Prostate gland (tissue), 2 donors: ENCODE measurements around the gene GABRQ. TPM values are rescaled to one million over a fixed set of nuclear protein-coding genes. Genes with fewer than 3 reads are reported as not detected.
"Not testable (repeated sequence)": the region's sequence is repeated elsewhere in the genome, so short reads cannot be mapped to it uniquely, and the experiment has no call there.

Experiments
- DNase-seq: peaks from one replicate; pipeline ENCODE4 v3.0.0-alpha.2; 2019; ENCODE audit warnings: low spot score
- H3K27ac ChIP-seq, 2 donors: fragments of 200-600 bp; sonication (generic); 2 replicates each; pipeline ENCODE4 v1.5.1; 2017 to 2019
- H3K27me3 ChIP-seq: fragments of 200-600 bp; sonication (generic); replicated peaks from 2 replicates; pipeline ENCODE4 v1.5.1; 2019; ENCODE audit not compliant: insufficient read depth
- H3K36me3 ChIP-seq, 2 donors: fragments of 200-600 bp; sonication (generic); 1 replicate in 1 of 2; 2 replicates in 1 of 2; pipeline versions ENCODE4 v1.5.1 to v1.8.1; 2017 to 2019
- H3K4me1 ChIP-seq: fragments of 200-600 bp; sonication (generic); replicated peaks from 2 replicates; pipeline ENCODE4 v1.5.1; 2019
- H3K4me3 ChIP-seq, 2 donors: fragments of 200-600 bp; sonication (generic); 2 replicates each; pipeline ENCODE4 v1.5.1; 2017 to 2019
- H3K9me3 ChIP-seq: fragments of 200-600 bp; sonication (generic); 2 replicates; pipeline ENCODE4 v1.5.1; 2017
- CTCF ChIP-seq, 4 experiments: fragments of 200-600 bp in 2 of 4; fragments of 450-650 bp in 2 of 4; sonication (generic) in 2 of 4; IDR thresholded peaks; 1 replicate in 3 of 4; 2 replicates in 1 of 4; pipeline ENCODE4 v1.5.1; 2016 to 2019; ENCODE audit warnings: antibody characterized with exemption in 4 of 4, mild to moderate bottlenecking in 2 of 4, moderate library complexity in 2 of 4
- POLR2A ChIP-seq: fragments of 450-650 bp; IDR thresholded peaks from one replicate; pipeline ENCODE4 v1.6.1; 2016; ENCODE audit warnings: antibody characterized with exemption, mild to moderate bottlenecking
- POLR2AphosphoS5 ChIP-seq: sonication (generic); formaldehyde crosslinking; IDR thresholded peaks from one replicate; pipeline ENCODE4 v1.6.1; 2017; ENCODE audit warnings: antibody characterized with exemption
- WGBS: methylation state at CpG from one replicate; pipeline ENCODE4 v1.1.5; 2018; 5-methylcytosine and 5-hydroxymethylcytosine counted together
- intact Hi-C: fragments of 100-400 bp; cut with DNase I; formaldehyde crosslinking; loops from one replicate; pipeline ENCODE4 v1.14.2; 2022
- total RNA-seq, 2 donors: library from RNA; depleted of rRNA; stranded (reverse); fragments of >200 nt; gene quantifications; one replicate each; pipeline ENCODE4 v1.1.0, GENCODE V29; 2016

The GABRQ gene
- total RNA-seq, 2 donors from 2014 or later: 9.1 TPM; not detected in 1

- Histone ChIP-seq H3K4me1 (no peaks in the 10 kb centered on the region), H3K36me3 (no peaks in the 10 kb centered on the region), H3K4me3 (no peak overlapping the region), H3K27ac (no peak overlapping the region), H3K27me3 (no peaks in the 10 kb centered on the region), H3K9me3 (no peaks in the 10 kb centered on the region)
- intact Hi-C loops: no loop called here
- TF ChIP-seq CTCF (IDR thresholded peaks at IDR 0.05) (no peak), POLR2A (no peak), POLR2AphosphoS5 (no peak)
- WGBS: 80% methylated on average over 4 of the region's 4 CpGs
- DNase-seq: no peak
Observed at GRCh38 chrX:152656087-152656486, 18.4 kb downstream of the GABRQ start.

- TF ChIP-seq POLR2A (no peak), POLR2AphosphoS5 (no peak), CTCF (IDR thresholded peaks at IDR 0.05) (no peak)
- Histone ChIP-seq H3K4me1 (no peaks in the 10 kb centered on the region), H3K36me3 (no peaks in the 10 kb centered on the region), H3K9me3 (no peaks in the 10 kb centered on the region), H3K4me3 (no peak overlapping the region), H3K27me3 (no peaks in the 10 kb centered on the region), H3K27ac (no peak overlapping the region)
- WGBS: 90% methylated on average over 7 of the region's 7 CpGs
- DNase-seq: no peak
- intact Hi-C loops: no loop called here
Observed at GRCh38 chrX:152656890-152657289, 19.2 kb downstream of the GABRQ start.

GRCh38 chrX:152658302-152658701, 20.6 kb downstream of the GABRQ start:
- WGBS: 40% methylated on average over 2 of the region's 2 CpGs
- intact Hi-C loops: no loop called here
- Histone ChIP-seq H3K4me3 (no peak overlapping the region), H3K4me1 (no peaks in the 10 kb centered on the region), H3K36me3 (no peaks in the 10 kb centered on the region), H3K27ac (no peak overlapping the region), H3K27me3 (no peaks in the 10 kb centered on the region), H3K9me3 (no peaks in the 10 kb centered on the region)
- TF ChIP-seq POLR2AphosphoS5 (no peak), CTCF (IDR thresholded peaks at IDR 0.05) (no peak)
- DNase-seq: no peak

GRCh38 chrX:152663086-152663485, 25.4 kb downstream of the GABRQ start:
- Histone ChIP-seq H3K27ac (no peak overlapping the region), H3K4me3 (no peak overlapping the region), H3K27me3 (no peaks in the 10 kb centered on the region), H3K36me3 (no peaks in the 10 kb centered on the region), H3K9me3 (no peaks in the 10 kb centered on the region), H3K4me1 (no peaks in the 10 kb centered on the region)
- DNase-seq: no peak
- intact Hi-C loops: no loop called here
- WGBS: 48% methylated on average over 3 of the region's 4 CpGs
- TF ChIP-seq POLR2AphosphoS5: no peak
- no peak for TF ChIP-seq POLR2A
- TF ChIP-seq CTCF (IDR thresholded peaks at IDR 0.05): no peak

GRCh38 chrX:152674135-152674534, 36.4 kb downstream of the GABRQ start:
- no peaks in the 10 kb centered on the region for H3K27me3 ChIP-seq
- H3K4me3 ChIP-seq: no peak overlapping the region
- intact Hi-C loops: no loop called here
- no peak for DNase-seq
- TF ChIP-seq POLR2A: no peak
- no peak for TF ChIP-seq POLR2AphosphoS5
- TF ChIP-seq CTCF (IDR thresholded peaks at IDR 0.05): no peak
- no peaks in the 10 kb centered on the region for H3K9me3 ChIP-seq
- H3K4me1 ChIP-seq: no peaks in the 10 kb centered on the region
- 82% methylated on average over 2 of the region's 2 CpGs for WGBS
- H3K27ac ChIP-seq: no peak overlapping the region
- H3K36me3 ChIP-seq: no peaks in the 10 kb centered on the region

- H3K36me3 ChIP-seq, H3K27me3 ChIP-seq, DNase-seq, intact Hi-C loops, H3K4me3 ChIP-seq, H3K4me1 ChIP-seq, H3K9me3 ChIP-seq, H3K27ac ChIP-seq: not testable (repeated sequence)
- 92% methylated on average over 3 of the region's 3 CpGs for WGBS
Observed at GRCh38 chrX:152674652-152675051, 37.0 kb downstream of the GABRQ start.

- DNase-seq, H3K4me1 ChIP-seq, H3K36me3 ChIP-seq, H3K9me3 ChIP-seq, H3K4me3 ChIP-seq, intact Hi-C loops, H3K27ac ChIP-seq, H3K27me3 ChIP-seq: not testable (repeated sequence)
- no CpG with 5 or more reads among the region's 3 CpGs for WGBS
Observed at GRCh38 chrX:152681012-152681411, 43.3 kb downstream of the GABRQ start.
